ENCODE measurements around the gene DHRS13. TPM values are rescaled to one million over a fixed set of nuclear protein-coding genes. Genes with fewer than 3 reads are reported as not detected.
"Not testable (repeated sequence)": the region's sequence is repeated elsewhere in the genome, so short reads cannot be mapped to it uniquely, and the experiment has no call there.

Gene DHRS13
- total RNA-seq, 4 donors from 2014 or later, result 3.3 to 10.0 (median 7.1) TPM

GRCh38 chr17:28853295-28853694 lies 49.6 kb downstream of the DHRS13 start:
- no peak overlapping the region for H3K4me3 ChIP-seq

DNA sequence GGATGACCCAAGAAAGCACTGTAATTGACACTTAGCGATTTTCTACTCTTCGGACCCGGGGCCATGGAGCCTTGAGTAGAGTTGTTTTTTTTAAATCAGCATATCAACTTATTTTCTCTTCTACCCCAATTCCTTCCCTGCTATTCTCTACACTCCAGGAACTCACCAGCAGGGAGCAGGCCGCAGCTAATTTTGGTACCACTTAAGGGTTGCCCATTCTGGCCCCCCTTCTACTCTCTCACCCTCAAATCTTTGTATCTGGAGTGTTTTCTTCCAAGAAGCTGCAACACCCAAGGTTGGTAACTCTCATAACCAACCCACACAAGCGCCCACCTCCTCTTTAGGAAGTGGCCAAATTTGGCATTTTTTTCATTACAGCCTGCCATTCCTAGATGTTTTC lies 53.6 kb downstream of the DHRS13 start:
- peak in 1 of 3 donors; percentile 8 for DNase-seq
- no peaks in the 10 kb centered on the region for H3K36me3 ChIP-seq
- no peaks in the 10 kb centered on the region for H3K9me3 ChIP-seq
- H3K4me3 ChIP-seq, result no peak overlapping the region
- peaks cover 0 to 3% (median 0%) of the 10 kb centered on the region in 4 donors for H3K4me1 ChIP-seq
- no peaks in the 10 kb centered on the region for H3K27me3 ChIP-seq
- H3K27ac ChIP-seq, result no peak overlapping the region
- TF ChIP-seq POLR2A (IDR thresholded peaks at IDR 0.05), result no peak
- TF ChIP-seq CTCF (IDR thresholded peaks at IDR 0.05), result no peak

More at GRCh38 chr17:28853295-28853694, 49.6 kb downstream of the DHRS13 start:
- H3K27me3 ChIP-seq, result no peaks in the 10 kb centered on the region
- no peak for TF ChIP-seq CTCF (IDR thresholded peaks at IDR 0.05)
- TF ChIP-seq POLR2A (IDR thresholded peaks at IDR 0.05), result no peak
- peaks cover 0 to 16% (median 4%) of the 10 kb centered on the region in 4 donors for H3K4me1 ChIP-seq
- H3K9me3 ChIP-seq, result no peaks in the 10 kb centered on the region
- H3K27ac ChIP-seq, result no peak overlapping the region
- peaks cover 0 to 10% (median 0%) of the 10 kb centered on the region in 3 donors for H3K36me3 ChIP-seq
- no peak for DNase-seq

GRCh38 chr17:28848667-28849066 lies 54.2 kb downstream of the DHRS13 start:
- not testable (repeated sequence) for H3K36me3 ChIP-seq, H3K4me1 ChIP-seq, H3K27ac ChIP-seq, H3K9me3 ChIP-seq, H3K27me3 ChIP-seq, H3K4me3 ChIP-seq
- peak in 2 of 3 donors; percentile 66 to 77 for DNase-seq
- peak in 5 of 6 experiments; percentile 22 to 61 (median 58) for TF ChIP-seq CTCF (IDR thresholded peaks at IDR 0.05)

Other genes with a start within 250 kb of the DHRS13 start
- gene SDF2, start 241.2 kb downstream of the DHRS13 start, total RNA-seq, result 10 to 100 TPM; 39.6 to 60.5 (median 55.9) TPM
- gene SUPT6H, start 240.9 kb downstream of the DHRS13 start, total RNA-seq, result 100 to 1,000 TPM in 1 of 4 donors, 10 to 100 TPM in 3; 61.5 to 101 (median 96.0) TPM
- gene PROCA1, start 191.2 kb downstream of the DHRS13 start, total RNA-seq, result 1 to 10 TPM in 3 of 4 donors, not detected in 1; 1.7 to 3.5 (median 3.1) TPM
- 10 to 100 TPM; 14.5 to 69.3 (median 30.2) TPM for gene RAB34, start 185.2 kb downstream of the DHRS13 start, total RNA-seq
- gene RPL23A, start 183.1 kb downstream of the DHRS13 start, total RNA-seq, result 100 to 1,000 TPM; 214 to 675 (median 268) TPM
- gene TLCD1, start 176.8 kb downstream of the DHRS13 start, total RNA-seq, result 1 to 10 TPM; 3.3 to 9.1 (median 5.8) TPM
- 10 to 100 TPM in 2 of 4 donors, 1 to 10 TPM in 2; 7.4 to 89.1 (median 14.0) TPM for gene NEK8, start 174.3 kb downstream of the DHRS13 start, total RNA-seq
- gene TRAF4, start 159.1 kb downstream of the DHRS13 start, total RNA-seq, result 100 to 1,000 TPM in 3 of 4 donors, 10 to 100 TPM in 1; 83.3 to 228 (median 184) TPM
- 10 to 100 TPM; 28.1 to 55.8 (median 44.6) TPM for gene FAM222B, start 60.3 kb downstream of the DHRS13 start, total RNA-seq
- 100 to 1,000 TPM in 1 of 4 donors, 10 to 100 TPM in 3; 43.8 to 118 (median 51.0) TPM for gene ERAL1, start 48.1 kb downstream of the DHRS13 start, total RNA-seq
- gene FLOT2, start 5.3 kb downstream of the DHRS13 start, total RNA-seq, result 10 to 100 TPM; 21.7 to 53.6 (median 41.9) TPM
- gene PHF12, start 48.4 kb upstream of the DHRS13 start, total RNA-seq, result 100 to 1,000 TPM in 1 of 4 donors, 10 to 100 TPM in 3; 54.8 to 114 (median 72.9) TPM
- 1 to 10 TPM in 1 of 4 donors, under 1 TPM in 1, not detected in 2; 0.66 to 1.1 TPM for gene SEZ6, start 103.0 kb upstream of the DHRS13 start, total RNA-seq
- gene PIPOX, start 140.1 kb upstream of the DHRS13 start, total RNA-seq, result 1 to 10 TPM in 3 of 4 donors, not detected in 1; 3.2 to 5.2 (median 4.8) TPM